OCI-LY1 (cell line): ENCODE data around the gene NDUFS7.

Experiments used
- EZH2 ChIP-seq: fragments of 200-600 bp; sonication (generic), shearing (Covaris generic); IDR thresholded peaks from 2 replicates; pipeline ENCODE4 v1.8.0; 2017; ENCODE audit warnings: borderline replicate concordance, mixed run types, mild to moderate bottlenecking, antibody characterized with exemption, low read length, moderate library complexity, mixed read lengths
- TF ChIP-seq, protein P1 (sequence below): fragments of 200-600 bp; sonication (generic), shearing (Covaris generic); IDR thresholded peaks from 2 replicates; pipeline ENCODE4 v1.5.1; 2017; ENCODE audit warnings: mild to moderate bottlenecking, antibody characterized with exemption, low read length, moderate library complexity, mixed read lengths

DNA sequence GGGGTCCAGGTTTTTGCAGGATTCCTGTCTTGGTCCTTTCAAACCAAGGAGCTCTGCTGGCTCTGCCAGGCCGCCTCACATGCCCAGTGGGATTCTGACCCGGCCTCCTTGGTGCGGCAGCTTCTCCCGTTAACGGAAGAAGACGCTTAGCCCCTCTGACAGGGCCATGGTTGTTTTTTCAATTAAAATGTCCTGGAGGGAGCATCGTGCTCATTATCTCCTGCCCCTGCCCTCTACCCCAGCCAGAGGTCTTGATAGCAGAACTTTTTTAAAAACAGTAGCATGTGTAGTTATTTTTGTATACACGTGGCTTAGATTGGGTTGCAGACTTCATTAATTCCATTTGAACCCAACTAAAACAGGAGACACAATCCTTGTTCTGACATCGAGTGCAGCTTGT, 43.0 kb downstream of the NDUFS7 start:
- TF ChIP-seq, protein P1, sequence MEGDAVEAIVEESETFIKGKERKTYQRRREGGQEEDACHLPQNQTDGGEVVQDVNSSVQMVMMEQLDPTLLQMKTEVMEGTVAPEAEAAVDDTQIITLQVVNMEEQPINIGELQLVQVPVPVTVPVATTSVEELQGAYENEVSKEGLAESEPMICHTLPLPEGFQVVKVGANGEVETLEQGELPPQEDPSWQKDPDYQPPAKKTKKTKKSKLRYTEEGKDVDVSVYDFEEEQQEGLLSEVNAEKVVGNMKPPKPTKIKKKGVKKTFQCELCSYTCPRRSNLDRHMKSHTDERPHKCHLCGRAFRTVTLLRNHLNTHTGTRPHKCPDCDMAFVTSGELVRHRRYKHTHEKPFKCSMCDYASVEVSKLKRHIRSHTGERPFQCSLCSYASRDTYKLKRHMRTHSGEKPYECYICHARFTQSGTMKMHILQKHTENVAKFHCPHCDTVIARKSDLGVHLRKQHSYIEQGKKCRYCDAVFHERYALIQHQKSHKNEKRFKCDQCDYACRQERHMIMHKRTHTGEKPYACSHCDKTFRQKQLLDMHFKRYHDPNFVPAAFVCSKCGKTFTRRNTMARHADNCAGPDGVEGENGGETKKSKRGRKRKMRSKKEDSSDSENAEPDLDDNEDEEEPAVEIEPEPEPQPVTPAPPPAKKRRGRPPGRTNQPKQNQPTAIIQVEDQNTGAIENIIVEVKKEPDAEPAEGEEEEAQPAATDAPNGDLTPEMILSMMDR = no peak
- TF ChIP-seq EZH2 = no peak
